DLD1 (cell line): ENCODE measurements around the gene NTRK2.
"Not testable (repeated sequence)": the region's sequence is repeated elsewhere in the genome, so short reads cannot be mapped to it uniquely, and the experiment has no call there.

ENCODE experiments used
- in situ Hi-C: cut with HindIII; loops from 2 replicates; pipeline ENCODE4 v1.10.0; 2017; ENCODE audit warnings: low sequenced_read_pairs

Gene NTRK2

DNA sequence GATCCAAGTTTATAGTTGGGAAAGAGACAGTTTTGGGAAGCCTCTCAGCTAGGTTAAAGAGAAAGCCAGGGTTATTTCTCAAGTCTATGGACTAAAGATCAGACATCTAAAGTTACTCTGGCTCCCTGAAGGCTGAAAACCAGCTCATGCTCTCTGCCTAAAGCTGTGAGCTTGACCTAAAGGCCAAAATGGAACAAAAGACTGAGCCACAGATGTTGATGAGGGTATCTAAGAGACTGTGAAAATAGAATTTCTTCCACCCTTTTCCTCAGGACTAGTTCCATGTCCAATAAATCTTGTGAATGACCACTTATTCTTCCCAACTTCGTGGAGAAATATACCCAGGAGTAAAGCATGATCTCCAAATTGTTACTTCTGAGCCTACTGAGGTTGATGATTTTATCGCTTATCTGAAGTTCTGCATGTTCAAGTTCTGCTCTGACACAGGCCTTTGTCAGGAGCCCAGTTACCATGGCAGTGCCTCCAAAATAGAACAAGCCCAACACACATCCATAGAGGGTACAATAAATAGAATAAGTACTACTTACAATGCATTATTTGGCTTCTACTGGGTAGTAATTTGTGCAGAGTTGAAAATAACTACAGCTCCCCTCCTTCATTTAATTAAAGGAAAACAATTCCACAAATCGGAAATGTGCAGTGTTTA is 373.6 kb downstream of the NTRK2 start:
- in situ Hi-C loops = no loop called here

DNA sequence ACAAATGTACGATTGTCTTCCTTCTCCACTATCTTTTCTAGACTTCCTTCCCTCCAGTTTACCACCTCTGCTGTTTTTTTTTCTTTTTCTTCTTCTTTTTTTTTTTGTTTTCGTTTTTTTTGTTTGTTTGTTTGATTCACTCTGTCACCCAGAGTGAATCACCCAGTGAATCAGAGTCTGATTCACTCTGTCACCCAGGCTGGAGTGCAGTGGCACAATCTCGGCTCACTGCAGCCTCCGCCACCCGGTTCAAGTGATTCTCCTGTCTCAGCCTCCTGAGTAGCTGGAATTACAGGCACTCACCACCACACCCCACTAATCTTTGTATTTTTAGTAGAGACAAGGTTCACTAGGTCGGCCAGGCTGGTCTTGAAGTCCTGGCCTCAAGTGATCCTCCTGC is 375.7 kb downstream of the NTRK2 start:
- in situ Hi-C loops = no loop called here

DNA sequence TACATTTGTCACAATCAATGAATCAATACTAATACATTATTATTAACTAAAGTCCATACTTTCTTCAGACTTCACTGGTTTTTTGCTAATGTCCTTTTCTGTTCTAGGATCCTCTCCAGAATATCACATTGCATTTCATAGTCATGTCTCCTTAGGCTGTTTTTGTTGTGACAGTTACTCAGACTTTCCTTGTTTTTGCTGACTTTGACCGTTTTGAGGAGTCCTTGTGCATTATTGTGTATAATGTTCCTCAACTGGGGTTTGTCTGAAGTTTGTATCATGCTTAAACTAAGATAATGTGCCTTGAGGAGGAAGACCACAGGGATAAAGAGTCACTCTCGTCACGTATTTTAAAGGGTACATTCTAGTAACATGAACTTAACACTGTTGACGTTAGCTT is 376.9 kb downstream of the NTRK2 start:
- in situ Hi-C loops = no loop called here

DNA sequence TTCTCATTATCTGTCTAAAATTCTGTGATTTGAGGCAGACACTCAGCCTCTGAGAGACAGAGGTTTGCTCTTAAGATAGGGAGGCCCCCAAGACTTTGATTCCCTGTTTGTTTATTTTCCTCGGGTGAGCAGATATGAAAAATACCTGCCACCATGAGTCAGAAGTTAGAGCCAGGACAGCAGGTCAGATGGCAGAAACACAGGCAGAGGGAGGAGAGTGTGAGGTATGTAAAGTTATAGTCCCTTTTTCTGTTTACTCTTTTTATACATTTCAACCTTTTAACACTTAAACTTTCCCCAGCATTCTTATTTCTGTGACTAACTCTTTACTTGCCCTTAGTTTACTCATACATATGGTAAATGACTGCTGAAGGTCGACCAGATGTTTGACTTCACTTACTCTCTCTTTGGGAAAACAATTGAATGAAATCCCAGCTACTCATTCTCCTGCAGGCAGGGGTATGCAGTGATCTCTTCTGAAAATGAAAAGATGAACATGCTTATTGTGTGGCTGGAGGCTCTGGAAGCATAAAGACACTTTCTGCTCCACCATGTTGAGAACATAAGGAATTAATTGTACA is 383.8 kb downstream of the NTRK2 start:
- in situ Hi-C loops = no loop called here

DNA sequence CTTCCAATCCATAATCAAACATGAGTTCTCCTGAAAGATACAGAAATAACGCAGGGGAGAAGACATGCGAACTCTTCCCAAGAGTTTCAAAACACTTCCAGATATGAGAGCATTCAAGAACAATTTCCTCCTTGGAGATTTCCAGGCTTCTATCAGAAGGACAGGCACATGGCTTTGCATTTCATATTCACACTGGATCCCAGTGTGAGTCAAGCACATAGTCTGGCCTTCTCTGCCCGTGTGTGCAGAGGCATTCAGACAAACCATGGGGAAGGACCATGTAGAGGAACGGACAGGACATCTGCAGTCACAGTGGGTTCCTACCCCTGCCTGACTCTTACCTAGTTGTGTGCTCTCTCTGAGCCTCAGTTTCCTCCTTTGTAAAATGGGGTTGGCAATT is 384.5 kb downstream of the NTRK2 start:
- in situ Hi-C loops = no loop called here

DNA sequence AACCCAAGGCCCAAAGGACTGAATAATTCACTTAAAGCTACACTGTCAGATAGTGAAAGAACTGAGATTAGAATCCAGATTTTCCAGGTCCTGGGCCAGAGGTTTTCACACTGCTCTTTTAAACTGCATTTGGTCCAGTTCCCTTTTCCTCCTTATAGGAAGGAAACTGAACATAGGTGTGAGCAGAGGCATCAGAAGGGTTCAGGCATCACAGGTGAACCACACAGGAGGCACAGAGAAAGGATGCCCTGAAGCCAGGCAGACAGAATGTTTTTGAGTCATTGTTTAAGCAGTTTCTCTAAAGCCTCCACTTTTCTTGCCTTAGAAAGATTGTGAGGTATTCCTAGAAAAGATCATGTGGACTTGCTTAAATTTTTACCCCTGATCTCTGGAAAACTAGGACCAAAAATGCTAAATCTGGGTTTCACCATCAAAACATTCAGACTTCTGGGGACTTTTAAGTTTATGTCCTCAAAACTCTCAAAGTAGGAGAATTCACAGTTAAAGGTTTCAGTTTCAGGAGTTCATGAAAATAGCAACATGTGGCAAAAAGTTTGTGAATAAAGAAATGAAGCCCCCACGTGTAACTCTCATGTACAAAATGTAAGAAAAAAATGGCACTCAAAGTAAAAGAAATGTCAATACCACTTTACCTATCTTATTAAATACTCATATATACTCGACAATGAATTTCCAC is 386.1 kb downstream of the NTRK2 start:
- in situ Hi-C loops = no loop called here

DNA sequence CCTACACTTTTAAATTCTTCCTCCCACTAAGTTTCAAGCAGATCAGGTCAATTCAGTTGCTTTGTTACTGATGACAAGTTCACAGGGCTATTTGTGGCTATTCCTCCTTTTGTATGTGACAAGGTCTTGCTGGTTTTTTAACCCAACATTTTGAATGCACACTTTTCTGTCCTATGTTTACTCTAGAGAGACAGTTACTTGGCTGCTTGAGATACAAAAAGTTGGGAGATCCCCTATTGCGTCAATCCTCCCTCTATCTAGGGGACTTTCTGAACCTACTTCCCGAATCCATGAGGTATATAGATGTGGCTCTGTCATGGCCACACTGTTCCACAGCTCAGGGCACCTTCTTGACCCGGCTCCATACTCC is 386.7 kb downstream of the NTRK2 start:
- in situ Hi-C loops = no loop called here

DNA sequence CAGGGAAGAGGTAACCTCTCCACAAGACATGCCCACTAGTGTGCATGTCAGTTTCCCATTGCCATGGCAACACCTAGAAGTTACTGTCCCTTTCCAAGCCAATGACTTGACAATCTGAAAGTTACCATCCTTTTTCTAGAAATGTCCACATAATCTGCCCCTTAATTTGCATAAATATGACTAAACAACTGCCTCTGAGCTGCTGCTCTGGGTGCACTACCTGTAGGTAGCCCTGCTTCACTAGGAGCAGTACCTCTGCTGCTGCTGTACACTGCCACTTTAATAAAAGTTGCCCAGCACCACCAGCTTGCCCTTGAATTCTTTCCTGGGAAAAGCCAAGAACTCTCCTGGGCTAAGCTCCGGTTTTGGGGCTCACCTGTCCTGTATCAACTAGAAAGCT is 392.4 kb downstream of the NTRK2 start:
- in situ Hi-C loops = no loop called here

DNA sequence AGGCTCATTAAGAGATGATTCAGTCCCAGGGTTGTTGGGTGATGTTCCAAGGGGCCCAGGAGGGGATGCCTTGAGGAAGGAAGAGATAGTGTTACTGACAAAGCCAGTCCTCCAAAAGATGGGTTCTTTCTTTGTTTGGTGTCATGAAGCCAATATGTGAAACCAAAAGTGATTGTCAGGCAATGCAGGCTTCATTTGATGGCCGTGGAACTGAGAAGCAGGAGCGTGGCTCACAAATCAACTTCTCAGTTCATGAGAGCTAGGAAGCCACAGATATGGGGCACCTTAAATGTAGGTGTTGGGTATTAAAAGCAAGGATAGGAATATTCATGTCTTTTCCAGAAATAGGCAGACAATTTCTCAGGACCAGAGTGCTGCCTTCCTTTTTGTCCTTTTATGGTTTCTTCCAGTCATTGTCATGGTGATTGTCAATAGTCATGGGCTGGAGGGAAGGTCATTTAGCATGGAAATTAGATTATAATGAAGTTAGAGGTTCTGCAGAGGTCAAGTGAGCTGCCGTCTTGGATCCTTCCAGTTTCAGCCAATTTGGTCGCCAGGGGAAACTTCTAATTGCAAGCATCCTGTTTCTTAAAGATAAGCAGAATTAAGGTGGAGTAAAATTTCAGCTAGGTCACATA is 393.0 kb downstream of the NTRK2 start:
- in situ Hi-C loops = no loop called here

DNA sequence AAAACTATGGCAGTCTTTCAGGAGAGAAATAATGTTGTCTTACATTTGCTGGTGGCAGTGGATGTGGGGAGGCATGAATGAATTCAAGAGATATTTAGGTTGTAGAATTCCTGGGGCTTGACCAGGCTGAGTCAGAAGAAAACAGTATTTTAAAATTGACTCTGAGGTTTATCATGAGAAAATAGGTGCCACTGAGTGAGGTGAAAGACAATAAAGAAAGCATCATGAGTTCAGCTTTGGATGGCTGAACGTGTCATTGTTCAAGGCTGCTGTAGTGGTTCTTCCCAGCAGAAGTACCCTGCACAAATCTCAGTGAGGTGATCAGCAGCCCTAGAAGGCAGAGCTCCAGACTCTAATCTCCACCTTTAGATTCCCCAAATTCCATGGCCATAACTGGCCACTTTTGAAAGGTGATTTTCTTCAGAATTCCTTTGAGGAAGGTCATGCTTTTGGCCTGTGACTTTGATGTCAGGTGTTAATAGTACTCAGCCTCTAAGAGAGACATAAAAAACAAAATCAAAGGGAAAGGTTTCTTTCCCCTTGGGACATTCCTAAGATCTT is 395.4 kb downstream of the NTRK2 start:
- in situ Hi-C loops = no loop called here

DNA sequence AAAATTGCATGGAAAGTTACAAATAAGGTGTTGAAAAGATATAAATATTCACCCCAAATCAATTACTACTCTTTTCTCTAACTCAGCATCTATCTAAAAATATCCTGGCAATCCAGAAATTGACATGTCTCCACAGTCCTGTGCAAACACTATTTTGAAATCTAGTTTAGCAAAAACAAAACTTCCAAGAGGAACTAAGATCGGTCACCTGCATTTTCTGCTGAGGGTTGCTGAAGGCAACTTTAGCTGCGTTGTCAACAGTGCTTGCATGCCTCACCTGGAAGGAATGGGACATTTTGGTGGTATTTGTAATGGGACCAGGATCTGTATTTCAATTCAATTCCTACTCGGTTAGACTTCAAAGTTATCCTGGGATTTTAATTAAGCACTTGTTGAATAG is 398.3 kb downstream of the NTRK2 start:
- in situ Hi-C loops = no loop called here

DNA sequence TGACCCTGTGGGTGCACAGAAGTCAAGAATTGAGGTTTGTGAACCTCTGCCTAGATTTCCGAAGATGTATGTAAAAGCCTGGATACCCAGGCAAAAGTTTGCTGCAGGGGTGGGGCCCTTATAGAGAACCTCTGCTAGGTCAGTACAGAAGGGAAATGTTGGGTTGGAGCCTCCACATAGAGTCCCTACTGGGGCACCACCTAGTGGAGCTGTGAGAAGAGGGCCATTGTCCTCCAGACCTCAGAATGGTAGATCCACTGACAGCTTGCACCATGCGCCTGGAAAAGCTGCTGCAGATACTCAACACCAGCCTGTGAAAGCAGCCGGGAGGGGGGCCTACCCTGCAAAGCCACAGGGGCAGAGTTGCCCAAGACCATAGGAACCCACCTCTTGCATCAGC is 399.9 kb downstream of the NTRK2 start:
- in situ Hi-C loops = not testable (repeated sequence)
